ENCODE results near the gene TBX6. TPM values are rescaled to one million over a fixed set of nuclear protein-coding genes. Genes with fewer than 3 reads are reported as not detected.

TBX6 gene
- total and polyA plus RNA-seq, 10 of the 15 experiments (the other 5 are each of a cell fraction or from before 2014, with no cell fraction given): 0.08 to 0.90 (median 0.31) TPM; not detected in 2

GRCh38 chr16:30117768-30118167, 26.0 kb upstream of the TBX6 start:
- SMC1A ChIA-PET (ENCODE audit: uncharacterized antibody, unreplicated experiment): no interaction called here
- no peaks in the 10 kb centered on the region for H3K9me3 ChIP-seq (replicated peaks; ENCODE audit: control insufficient read depth, insufficient read depth, low read length)
- H3K4me3 ChIP-seq: no peak overlapping the region
- DNase-seq (ENCODE audit: low read depth, low spot score) (no peak), FAIRE-seq (no peak), ATAC-seq (no peak)
- POLR2A ChIA-PET: no interaction called here
- in situ Hi-C loops (cut with MboI): no loop called here
- intact Hi-C loops (cut with micrococcal nuclease; ENCODE audit: unreplicated experiment): no loop called here
- H3K9ac ChIP-seq (ENCODE audit: control insufficient read depth, insufficient read depth, low read length): no peak overlapping the region
- H2AFZ ChIP-seq (ENCODE audit: control insufficient read depth, low read depth, low read length): no peak overlapping the region
- BruUV-seq (replicated peaks): no TSS peak
- no peak overlapping the region for H3K4me2 ChIP-seq (ENCODE audit: control insufficient read depth, insufficient read depth)
- no peaks in the 10 kb centered on the region for H4K20me1 ChIP-seq (ENCODE audit: control insufficient read depth, insufficient read depth)
- no peak overlapping the region for H3K27ac ChIP-seq (ENCODE audit: control insufficient read depth, insufficient read depth)
- no peaks in the 10 kb centered on the region; the same call in 1 of the 2 replicates for H3K79me2 ChIP-seq (ENCODE audit: control insufficient read depth, insufficient read depth, low read length)
- WGBS (ENCODE audit: insufficient coverage, insufficient replicate concordance, low lambda C conversion rate, missing lambda C conversion rate): 97% methylated on average over 10 of the region's 10 CpGs
- H3K36me3 ChIP-seq (ENCODE audit: control insufficient read depth in 2 of 2, insufficient read depth in 2 of 2, low read length in 1 of 2): no peaks in the 10 kb centered on the region; a peak in 1 of 4 replicates
- peaks cover 11% of the 10 kb centered on the region for H3K4me1 ChIP-seq (ENCODE audit: control insufficient read depth, insufficient read depth, low read length)
- H3K27me3 ChIP-seq (replicated peaks in 1 of 2; ENCODE audit: control insufficient read depth in 2 of 2, insufficient read depth in 2 of 2, low read length in 1 of 2): no peaks in the 10 kb centered on the region
- RAD21 ChIA-PET (ENCODE audit: unreplicated experiment): no interaction called here
- CTCF ChIA-PET: no interaction called here
- TF ChIP-seq ZNF274 (IDR thresholded peaks at IDR 0.05; ENCODE audit: insufficient read depth, insufficient read length): no peak
- TF ChIP-seq, protein P1, sequence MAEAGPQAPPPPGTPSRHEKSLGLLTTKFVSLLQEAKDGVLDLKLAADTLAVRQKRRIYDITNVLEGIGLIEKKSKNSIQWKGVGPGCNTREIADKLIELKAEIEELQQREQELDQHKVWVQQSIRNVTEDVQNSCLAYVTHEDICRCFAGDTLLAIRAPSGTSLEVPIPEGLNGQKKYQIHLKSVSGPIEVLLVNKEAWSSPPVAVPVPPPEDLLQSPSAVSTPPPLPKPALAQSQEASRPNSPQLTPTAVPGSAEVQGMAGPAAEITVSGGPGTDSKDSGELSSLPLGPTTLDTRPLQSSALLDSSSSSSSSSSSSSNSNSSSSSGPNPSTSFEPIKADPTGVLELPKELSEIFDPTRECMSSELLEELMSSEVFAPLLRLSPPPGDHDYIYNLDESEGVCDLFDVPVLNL (IDR thresholded peaks at IDR 0.05; ENCODE audit: low read depth, low read length): no peak
- no peak for TF ChIP-seq SREBF1 (IDR thresholded peaks at IDR 0.05; ENCODE audit: low read length)
- TF ChIP-seq RFX5 (IDR thresholded peaks at IDR 0.05; ENCODE audit: low read depth, low read length): no peak
- no peak for TF ChIP-seq CTCF (IDR thresholded peaks at IDR 0.05 in 2 of 3, conservative IDR thresholded peaks at IDR 0.05 in 1 of 3; ENCODE audit: control insufficient read depth in 2 of 3, extremely low read depth in 1 of 3, insufficient read depth in 1 of 3, low read depth in 3 of 3, low read length in 3 of 3)
- no peak for TF ChIP-seq CREB1 (IDR thresholded peaks at IDR 0.05; ENCODE audit: low read depth)
- no peak for TF ChIP-seq HDGF (IDR thresholded peaks at IDR 0.05)
- TF ChIP-seq, protein P2, sequence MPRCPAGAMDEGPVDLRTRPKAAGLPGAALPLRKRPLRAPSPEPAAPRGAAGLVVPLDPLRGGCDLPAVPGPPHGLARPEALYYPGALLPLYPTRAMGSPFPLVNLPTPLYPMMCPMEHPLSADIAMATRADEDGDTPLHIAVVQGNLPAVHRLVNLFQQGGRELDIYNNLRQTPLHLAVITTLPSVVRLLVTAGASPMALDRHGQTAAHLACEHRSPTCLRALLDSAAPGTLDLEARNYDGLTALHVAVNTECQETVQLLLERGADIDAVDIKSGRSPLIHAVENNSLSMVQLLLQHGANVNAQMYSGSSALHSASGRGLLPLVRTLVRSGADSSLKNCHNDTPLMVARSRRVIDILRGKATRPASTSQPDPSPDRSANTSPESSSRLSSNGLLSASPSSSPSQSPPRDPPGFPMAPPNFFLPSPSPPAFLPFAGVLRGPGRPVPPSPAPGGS (IDR thresholded peaks at IDR 0.05; ENCODE audit: borderline replicate concordance, insufficient read depth, low read depth, low read length, poor library complexity, severe bottlenecking): no peak
- no peak for TF ChIP-seq ZNF217 (IDR thresholded peaks at IDR 0.05)
- no peak for TF ChIP-seq TARDBP (IDR thresholded peaks at IDR 0.05; ENCODE audit: borderline replicate concordance)
- no peak for TF ChIP-seq MYC (IDR thresholded peaks at IDR 0.05; ENCODE audit: insufficient read depth, insufficient read length, insufficient replicate concordance, low read length, severe bottlenecking)
- no peak for TF ChIP-seq WRNIP1 (IDR thresholded peaks at IDR 0.05; ENCODE audit: borderline replicate concordance, low read depth, low read length)
- no peak for TF ChIP-seq PAX5 (IDR thresholded peaks at IDR 0.05; ENCODE audit: borderline replicate concordance, low read depth, low read length)
- TF ChIP-seq BCLAF1 (IDR thresholded peaks at IDR 0.05): no peak
- no peak for TF ChIP-seq MTA2 (IDR thresholded peaks at IDR 0.05; ENCODE audit: low read depth)

Measured in GM12878 (cell line).